ENCODE measurements around the gene NCS1.

Gene NCS1

DNA sequence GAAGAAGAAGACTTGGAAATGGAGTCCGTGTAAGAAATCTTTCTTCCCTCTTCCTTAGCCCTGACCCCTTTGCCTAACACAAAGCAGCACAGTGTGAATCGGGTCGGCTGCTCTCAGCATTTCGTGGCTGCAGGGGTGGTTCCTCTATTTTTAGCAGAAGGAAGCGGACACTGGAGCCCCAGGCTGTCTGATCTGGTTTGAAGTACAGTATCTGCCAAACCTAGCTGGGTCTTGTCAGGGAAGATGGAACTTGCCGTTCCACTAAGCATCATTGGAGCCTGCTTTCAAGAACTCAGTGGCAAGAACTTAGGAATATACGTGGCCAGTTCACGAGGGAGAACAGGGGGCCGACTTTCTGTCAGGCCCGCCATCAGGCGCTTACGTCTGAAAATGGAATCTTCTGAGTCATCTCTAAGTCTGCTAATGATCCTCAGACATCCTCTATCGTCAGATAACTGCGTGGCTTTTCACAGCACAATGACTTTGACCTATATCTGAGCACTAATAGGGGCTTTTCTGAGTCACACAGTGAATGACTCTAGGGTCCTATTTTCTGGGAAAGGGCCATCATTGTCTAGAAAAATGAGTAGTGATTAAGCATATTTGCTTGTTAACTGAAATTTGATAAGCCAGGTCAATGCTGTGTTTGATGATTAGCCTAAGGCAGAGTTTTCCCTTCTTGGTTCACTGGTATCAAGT lies 43.3 kb upstream of the NCS1 start:
- ChIA-PET CTCF (interaction anchor here (1.2 to 3.0 kb wide), 4 partner anchors 10 to 115 kb away, joined by 3 to 13 read pairs (median 5); no protein-coding TSS in a partner anchor), POLR2A (interaction anchor here (1.0 kb wide), 1 partner anchor 56 kb away, joined by 3 read pairs; no protein-coding TSS in a partner anchor)
- peak; percentile 85 for DNase-seq (ENCODE audit: low read depth, low spot score)
- TF ChIP-seq, protein P1, sequence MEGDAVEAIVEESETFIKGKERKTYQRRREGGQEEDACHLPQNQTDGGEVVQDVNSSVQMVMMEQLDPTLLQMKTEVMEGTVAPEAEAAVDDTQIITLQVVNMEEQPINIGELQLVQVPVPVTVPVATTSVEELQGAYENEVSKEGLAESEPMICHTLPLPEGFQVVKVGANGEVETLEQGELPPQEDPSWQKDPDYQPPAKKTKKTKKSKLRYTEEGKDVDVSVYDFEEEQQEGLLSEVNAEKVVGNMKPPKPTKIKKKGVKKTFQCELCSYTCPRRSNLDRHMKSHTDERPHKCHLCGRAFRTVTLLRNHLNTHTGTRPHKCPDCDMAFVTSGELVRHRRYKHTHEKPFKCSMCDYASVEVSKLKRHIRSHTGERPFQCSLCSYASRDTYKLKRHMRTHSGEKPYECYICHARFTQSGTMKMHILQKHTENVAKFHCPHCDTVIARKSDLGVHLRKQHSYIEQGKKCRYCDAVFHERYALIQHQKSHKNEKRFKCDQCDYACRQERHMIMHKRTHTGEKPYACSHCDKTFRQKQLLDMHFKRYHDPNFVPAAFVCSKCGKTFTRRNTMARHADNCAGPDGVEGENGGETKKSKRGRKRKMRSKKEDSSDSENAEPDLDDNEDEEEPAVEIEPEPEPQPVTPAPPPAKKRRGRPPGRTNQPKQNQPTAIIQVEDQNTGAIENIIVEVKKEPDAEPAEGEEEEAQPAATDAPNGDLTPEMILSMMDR (IDR thresholded peaks at IDR 0.05; ENCODE audit: insufficient read depth, low read length, missing control alignments): no peak
- no peak overlapping the region for H3K4me3 ChIP-seq (ENCODE audit: low read depth, low read length)

DNA sequence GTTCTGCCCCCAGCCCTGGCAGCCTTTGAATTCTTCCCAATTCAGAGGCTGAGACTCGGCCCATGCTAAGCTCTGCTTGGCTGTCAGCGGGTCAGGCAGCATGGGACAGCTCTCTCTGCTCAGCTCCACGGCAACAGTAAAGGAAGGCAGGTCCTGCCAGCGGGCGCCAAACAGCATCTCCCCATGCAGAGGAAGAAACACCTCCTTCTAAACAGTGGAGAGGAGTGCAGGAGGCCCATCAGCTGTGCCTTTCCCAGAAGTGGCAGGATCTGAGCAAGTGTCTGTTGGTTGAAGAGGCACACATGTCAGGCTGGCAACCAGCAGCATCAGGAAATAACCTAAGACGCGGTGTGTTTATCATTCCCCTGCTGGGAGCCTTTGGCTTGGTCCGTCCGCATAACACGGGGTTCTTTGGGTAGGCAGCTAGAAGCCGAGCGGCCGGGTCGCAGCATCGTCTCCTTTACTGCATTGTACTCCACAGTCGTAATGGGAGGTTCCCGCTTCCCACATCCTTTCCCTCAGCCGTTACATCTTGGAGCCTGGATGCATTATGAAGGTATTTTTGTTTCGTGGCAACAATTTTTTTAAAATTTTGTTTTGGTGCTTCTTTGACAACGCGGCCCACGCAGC lies 42.7 kb upstream of the NCS1 start:
- ChIA-PET CTCF (interaction anchor here (1.5 to 3.0 kb wide), 3 partner anchors 10 to 114 kb away, joined by 4 to 13 read pairs (median 6); no protein-coding TSS in a partner anchor), POLR2A (interaction anchor here (1.0 kb wide), 1 partner anchor 56 kb away, joined by 3 read pairs; no protein-coding TSS in a partner anchor)
- TF ChIP-seq, protein P1 (IDR thresholded peaks at IDR 0.05; ENCODE audit: insufficient read depth, low read length, missing control alignments): no peak
- no peak for DNase-seq (ENCODE audit: low read depth, low spot score)
- H3K4me3 ChIP-seq (ENCODE audit: low read depth, low read length): no peak overlapping the region

DNA sequence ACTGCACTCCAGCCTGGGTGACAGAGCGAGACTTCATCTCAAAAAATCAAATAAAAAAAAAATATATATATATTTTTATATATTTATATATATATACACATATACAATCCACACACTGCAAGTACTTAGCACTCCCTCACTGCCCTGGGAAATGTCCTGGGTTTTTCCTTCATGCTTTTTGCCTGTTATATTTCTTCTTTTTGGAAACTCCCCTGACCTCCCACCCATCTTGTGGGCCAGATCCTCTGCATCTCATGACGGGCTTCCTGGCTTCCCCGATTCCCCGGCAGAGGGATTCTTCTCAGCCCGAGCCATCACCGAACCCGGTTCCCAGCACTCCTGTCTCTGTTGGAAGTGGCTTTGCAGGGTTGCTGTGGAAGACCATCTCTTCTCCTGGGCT lies 39.5 kb upstream of the NCS1 start:
- ChIA-PET CTCF (no interaction called here), POLR2A (no interaction called here)
- DNase-seq (ENCODE audit: low read depth, low spot score): no peak
- TF ChIP-seq, protein P1 (IDR thresholded peaks at IDR 0.05; ENCODE audit: insufficient read depth, low read length, missing control alignments): no peak
- H3K4me3 ChIP-seq (ENCODE audit: low read depth, low read length): no peak overlapping the region

DNA sequence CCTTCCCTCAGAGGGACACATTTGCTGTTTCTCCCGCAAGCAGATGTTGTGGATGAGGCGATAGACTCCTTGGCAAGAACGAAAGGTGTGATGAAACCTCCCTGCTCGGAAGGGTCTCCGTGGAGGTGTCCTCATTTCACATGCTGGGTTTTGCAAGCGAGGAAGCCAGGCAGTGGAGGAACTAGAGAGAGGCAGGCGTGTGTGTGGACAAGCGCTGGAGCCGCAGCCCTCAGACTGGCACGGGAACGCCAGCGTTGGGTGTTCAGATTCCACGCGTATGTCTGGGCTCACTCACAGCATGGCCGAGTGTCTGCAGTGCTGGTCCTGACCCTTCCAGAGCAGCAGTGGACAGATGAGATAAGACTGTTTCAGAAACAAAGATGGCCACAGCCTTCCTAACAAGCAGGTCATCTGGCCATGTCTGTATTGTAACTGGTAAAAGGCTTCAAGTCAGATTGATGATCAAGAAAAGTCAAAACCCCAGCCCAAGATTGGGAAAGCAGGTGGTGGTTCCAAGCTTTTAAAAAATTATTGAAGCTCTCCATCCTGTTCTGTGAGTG lies 35.0 kb upstream of the NCS1 start:
- ChIA-PET POLR2A (no interaction called here), CTCF (no interaction called here)
- H3K4me3 ChIP-seq (ENCODE audit: low read depth, low read length): no peak overlapping the region
- TF ChIP-seq, protein P1 (IDR thresholded peaks at IDR 0.05; ENCODE audit: insufficient read depth, low read length, missing control alignments): no peak
- no peak for DNase-seq (ENCODE audit: low read depth, low spot score)

DNA sequence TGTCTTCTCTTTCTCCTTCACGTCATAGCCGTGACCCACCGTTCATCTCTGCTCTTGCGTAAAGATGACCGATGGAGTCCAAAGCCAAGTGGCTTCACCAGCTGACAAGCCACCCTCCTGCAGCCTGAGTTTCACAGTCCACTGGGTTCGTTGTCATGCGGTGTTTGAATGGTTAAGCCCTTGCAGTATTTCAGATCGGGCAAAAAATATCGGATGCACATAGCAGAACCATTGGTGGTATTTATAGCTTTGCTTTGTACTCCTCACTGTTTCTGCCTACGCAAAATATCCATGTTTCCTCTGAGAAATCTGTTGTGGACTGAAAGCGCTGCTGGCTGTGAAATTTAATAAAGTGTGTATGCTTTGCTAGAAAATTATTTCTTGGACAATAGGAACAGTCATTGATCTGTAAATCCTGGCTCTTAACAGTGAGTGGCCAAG lies 34.5 kb upstream of the NCS1 start:
- TF ChIP-seq, protein P1 (IDR thresholded peaks at IDR 0.05; ENCODE audit: insufficient read depth, low read length, missing control alignments): no peak
- ChIA-PET CTCF (no interaction called here), POLR2A (no interaction called here)
- no peak overlapping the region; the same call in 1 of the 2 replicates for H3K4me3 ChIP-seq (ENCODE audit: low read depth, low read length)
- no peak for DNase-seq (ENCODE audit: low read depth, low spot score)

DNA sequence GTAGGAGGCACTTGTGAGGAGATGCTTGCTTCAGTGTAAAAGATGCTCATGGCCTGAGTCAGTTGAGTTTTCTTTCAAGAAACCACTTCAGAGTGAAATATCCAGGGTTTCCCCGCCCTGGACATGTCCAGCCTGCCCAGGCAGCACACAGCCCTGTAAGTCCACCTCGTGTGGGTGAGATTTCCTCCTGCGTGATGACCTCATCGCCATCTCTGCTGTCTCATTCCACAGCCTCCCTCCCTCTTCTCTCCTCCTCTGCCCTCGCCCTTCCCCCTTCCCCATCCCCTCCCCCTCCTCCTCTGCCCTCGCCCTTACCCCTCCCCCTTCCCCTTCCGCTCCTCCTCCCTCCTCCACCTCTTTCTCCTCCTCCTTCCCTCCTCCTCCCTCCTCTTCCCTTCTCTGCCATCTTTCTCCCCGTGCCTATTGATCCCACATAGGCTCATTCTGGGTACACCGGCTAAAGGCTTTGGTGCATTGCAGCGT lies 34.0 kb upstream of the NCS1 start:
- ChIA-PET CTCF (interaction anchor here (0.5 to 2.0 kb wide), 5 partner anchors 11 to 104 kb away, joined by 3 to 5 read pairs (median 4); no protein-coding TSS in a partner anchor), POLR2A (no interaction called here)
- DNase-seq (ENCODE audit: low read depth, low spot score): peak; percentile 82
- H3K4me3 ChIP-seq (ENCODE audit: low read depth, low read length): no peak overlapping the region
- TF ChIP-seq, protein P1 (IDR thresholded peaks at IDR 0.05; ENCODE audit: insufficient read depth, low read length, missing control alignments): no peak

Measured in AG04449 (cell line).